Skeletal muscle satellite cell (primary cell): ENCODE data around the gene ANK3.
A peak's percentile ranks its signal among the peaks of the same experiment; 100 is the strongest.
"Not testable (repeated sequence)": the region's sequence is repeated elsewhere in the genome, so short reads cannot be mapped to it uniquely, and the experiment has no call there.

Experiments used
- H3K27me3 ChIP-seq: 2 replicates; pipeline ENCODE4 v1.7.0; 2013; ENCODE audit warnings: low read length; ENCODE audit not compliant: control insufficient read depth, insufficient read depth
- H3K36me3 ChIP-seq: 2 replicates; pipeline ENCODE4 v1.7.0; 2013; ENCODE audit warnings: mild to moderate bottlenecking, control low read depth, low read length; ENCODE audit not compliant: insufficient read depth
- H3K4me1 ChIP-seq: 2 replicates; pipeline ENCODE4 v1.7.0; 2013; ENCODE audit warnings: low read length; ENCODE audit not compliant: control insufficient read depth, insufficient read depth
- H3K4me2 ChIP-seq: 2 replicates; pipeline ENCODE4 v1.7.0; 2013; ENCODE audit warnings: mild to moderate bottlenecking, low read length
- H3K4me3 ChIP-seq: 2 replicates; pipeline ENCODE4 v1.7.0; 2013; ENCODE audit warnings: low read length
- H3K9ac ChIP-seq: 2 replicates; pipeline ENCODE4 v1.7.0; 2013; ENCODE audit warnings: mild to moderate bottlenecking, low read depth, low read length, moderate library complexity
- H3K9me3 ChIP-seq: replicated peaks from 2 replicates; pipeline ENCODE4 v1.7.0; 2013; ENCODE audit warnings: mild to moderate bottlenecking, control low read depth, low read length

Gene ANK3

GRCh38 chr10:60299961-60300883 lies 89.5 kb downstream of the ANK3 start:
- Histone ChIP-seq H3K36me3 (no peaks in the 10 kb centered on the region), H3K4me1 (peaks cover 28% of the 10 kb centered on the region), H3K4me2 (peak overlapping the region; percentile 77), H3K27me3 (no peaks in the 10 kb centered on the region), H3K4me3 (peak overlapping the region; percentile 50), H3K9me3 (no peaks in the 10 kb centered on the region), H3K9ac (peak overlapping the region; percentile 66)

GRCh38 chr10:60299390-60299778 lies 90.3 kb downstream of the ANK3 start:
- Histone ChIP-seq H3K4me1 (peaks cover 22% of the 10 kb centered on the region), H3K27me3 (no peaks in the 10 kb centered on the region), H3K36me3 (no peaks in the 10 kb centered on the region), H3K4me3 (no peak overlapping the region), H3K9me3 (no peaks in the 10 kb centered on the region), H3K9ac (no peak overlapping the region), H3K4me2 (peak overlapping the region; percentile 2)

GRCh38 chr10:60298408-60299389 lies 91.0 kb downstream of the ANK3 start:
- Histone ChIP-seq H3K36me3 (no peaks in the 10 kb centered on the region), H3K4me2 (peak overlapping the region; percentile 2), H3K9ac (no peak overlapping the region), H3K4me3 (no peak overlapping the region), H3K4me1 (peaks cover 28% of the 10 kb centered on the region), H3K27me3 (no peaks in the 10 kb centered on the region), H3K9me3 (no peaks in the 10 kb centered on the region)

DNA sequence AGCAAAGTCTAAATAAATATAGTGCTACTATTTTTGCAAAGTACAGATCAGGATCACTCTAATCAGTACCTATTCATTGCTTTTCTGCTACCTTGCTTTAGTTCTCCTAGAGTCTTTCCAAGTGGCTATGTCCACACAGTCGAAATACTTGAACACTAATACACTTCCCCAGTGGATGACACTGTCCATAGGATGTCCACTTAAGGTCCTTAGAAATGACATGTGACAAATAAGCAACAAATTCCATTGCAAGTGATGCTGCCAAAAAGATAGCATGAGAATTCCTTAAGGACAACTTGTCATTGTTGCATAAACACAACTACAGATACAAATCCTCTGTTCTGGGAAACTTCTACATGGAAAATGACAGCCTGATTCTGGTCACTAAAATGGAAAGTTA lies 93.6 kb downstream of the ANK3 start:
- H3K36me3 ChIP-seq: no peaks in the 10 kb centered on the region
- no peak overlapping the region for H3K4me3 ChIP-seq
- H3K4me2 ChIP-seq: no peak overlapping the region

GRCh38 chr10:60295028-60295937 lies 94.4 kb downstream of the ANK3 start:
- H3K9me3 ChIP-seq: no peaks in the 10 kb centered on the region
- H3K4me2 ChIP-seq: no peak overlapping the region
- H3K4me1 ChIP-seq: peaks cover 42% of the 10 kb centered on the region
- H3K9ac ChIP-seq: no peak overlapping the region
- no peaks in the 10 kb centered on the region for H3K36me3 ChIP-seq
- H3K4me3 ChIP-seq: no peak overlapping the region
- no peaks in the 10 kb centered on the region for H3K27me3 ChIP-seq

More for the DNA sequence above, 93.6 kb downstream of the ANK3 start:
- Histone ChIP-seq H3K9me3 (no peaks in the 10 kb centered on the region), H3K27me3 (no peaks in the 10 kb centered on the region), H3K4me1 (peaks cover 40% of the 10 kb centered on the region), H3K9ac (no peak overlapping the region)

- no peaks in the 10 kb centered on the region for H3K9me3 ChIP-seq
- no peaks in the 10 kb centered on the region for H3K36me3 ChIP-seq
- no peak overlapping the region for H3K9ac ChIP-seq
- no peak overlapping the region for H3K4me2 ChIP-seq
- H3K4me1 ChIP-seq: peaks cover 49% of the 10 kb centered on the region
- no peaks in the 10 kb centered on the region for H3K27me3 ChIP-seq
- H3K4me3 ChIP-seq: no peak overlapping the region
These were observed 96.0 kb downstream of the ANK3 start for GRCh38 chr10:60293581-60294175.

- H3K27me3 ChIP-seq: no peaks in the 10 kb centered on the region
- H3K4me2 ChIP-seq: no peak overlapping the region
- no peaks in the 10 kb centered on the region for H3K9me3 ChIP-seq
- peaks cover 51% of the 10 kb centered on the region for H3K4me1 ChIP-seq
- H3K36me3 ChIP-seq: no peaks in the 10 kb centered on the region
- H3K9ac ChIP-seq: no peak overlapping the region
- H3K4me3 ChIP-seq: no peak overlapping the region
These were observed 96.7 kb downstream of the ANK3 start for GRCh38 chr10:60292998-60293397.

DNA sequence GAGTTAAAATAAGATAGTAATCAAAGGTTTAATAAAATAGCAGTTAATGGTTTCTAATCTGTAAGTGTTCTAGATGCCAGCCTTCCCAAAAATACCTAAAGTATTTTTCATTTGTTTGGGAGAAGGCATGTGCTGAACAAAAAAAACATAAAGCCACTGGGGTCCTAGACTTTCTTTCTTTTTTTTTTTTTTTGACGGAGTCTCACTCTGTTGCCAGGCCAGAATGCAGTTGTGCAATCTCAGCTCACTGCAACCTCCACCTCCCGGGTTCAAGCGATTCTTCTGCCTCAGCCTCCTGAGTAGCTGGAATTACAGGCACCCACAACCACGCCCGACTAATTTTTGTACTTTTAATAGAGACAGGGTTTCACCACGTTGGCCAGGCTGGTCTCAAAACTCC lies 97.1 kb downstream of the ANK3 start:
- H3K4me2 ChIP-seq, H3K36me3 ChIP-seq, H3K4me3 ChIP-seq, H3K9ac ChIP-seq, H3K27me3 ChIP-seq, H3K9me3 ChIP-seq: not testable (repeated sequence)
- peaks cover 56% of the 10 kb centered on the region for H3K4me1 ChIP-seq

DNA sequence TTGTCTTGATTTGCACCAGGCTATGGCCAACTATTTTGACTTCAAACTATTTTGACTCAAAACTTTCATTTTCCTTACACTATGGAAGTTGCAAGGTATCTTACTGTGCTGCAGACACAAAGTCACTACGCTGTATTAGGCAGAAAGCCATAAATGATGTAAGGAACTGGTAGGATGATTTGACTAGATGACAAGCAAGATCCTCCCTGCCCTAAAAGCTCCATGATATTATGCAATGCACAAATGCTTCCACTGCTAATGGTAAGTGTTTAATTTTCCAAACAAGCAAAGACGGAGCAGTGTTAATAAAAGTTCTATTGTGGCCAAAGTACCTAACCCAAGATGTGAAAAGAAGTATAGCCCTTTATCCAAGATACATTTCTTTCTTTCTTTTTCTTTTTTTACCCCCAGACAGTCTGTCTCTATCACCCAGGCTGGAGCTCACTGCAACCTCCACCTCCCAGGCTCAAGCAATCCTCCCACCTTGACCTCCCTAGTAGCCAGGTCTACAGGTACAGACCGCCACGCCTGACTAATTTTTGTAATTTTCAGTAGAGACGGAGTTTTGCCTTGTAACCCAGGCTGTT lies 98.2 kb downstream of the ANK3 start:
- H3K27me3 ChIP-seq: no peaks in the 10 kb centered on the region
- H3K9ac ChIP-seq: no peak overlapping the region
- H3K4me3 ChIP-seq: no peak overlapping the region
- peak overlapping the region; percentile 1 for H3K4me2 ChIP-seq
- no peaks in the 10 kb centered on the region for H3K9me3 ChIP-seq
- H3K4me1 ChIP-seq: peaks cover 67% of the 10 kb centered on the region
- no peaks in the 10 kb centered on the region for H3K36me3 ChIP-seq

DNA sequence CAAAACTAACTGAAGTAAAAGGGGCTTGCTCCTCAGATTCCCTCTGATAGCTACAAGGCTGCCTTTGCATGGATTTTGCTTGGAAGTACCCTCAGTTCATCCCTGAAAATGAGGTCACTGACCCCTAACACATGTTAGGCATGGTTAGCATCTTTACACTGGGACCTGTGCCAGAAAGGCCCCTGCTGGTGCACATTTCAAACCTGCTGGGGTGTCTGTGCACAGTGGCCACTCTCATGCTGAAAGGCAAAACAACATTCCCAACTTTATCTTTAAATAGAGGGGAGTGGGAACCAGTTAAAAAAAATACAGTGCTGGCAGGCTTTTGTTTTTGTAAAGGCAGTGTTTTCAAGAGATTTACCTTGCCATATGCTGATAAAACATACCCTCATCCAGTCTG lies 99.1 kb downstream of the ANK3 start:
- H3K4me2 ChIP-seq: no peak overlapping the region

More for the DNA sequence above, 99.1 kb downstream of the ANK3 start:
- Histone ChIP-seq H3K4me1 (peaks cover 66% of the 10 kb centered on the region), H3K27me3 (no peaks in the 10 kb centered on the region), H3K36me3 (no peaks in the 10 kb centered on the region), H3K4me3 (no peak overlapping the region), H3K9ac (no peak overlapping the region), H3K9me3 (no peaks in the 10 kb centered on the region)
